ENCODE data around the gene NUDCD3.
A peak's percentile ranks its signal among the peaks of the same experiment; 100 is the strongest.

The NUDCD3 gene

DNA sequence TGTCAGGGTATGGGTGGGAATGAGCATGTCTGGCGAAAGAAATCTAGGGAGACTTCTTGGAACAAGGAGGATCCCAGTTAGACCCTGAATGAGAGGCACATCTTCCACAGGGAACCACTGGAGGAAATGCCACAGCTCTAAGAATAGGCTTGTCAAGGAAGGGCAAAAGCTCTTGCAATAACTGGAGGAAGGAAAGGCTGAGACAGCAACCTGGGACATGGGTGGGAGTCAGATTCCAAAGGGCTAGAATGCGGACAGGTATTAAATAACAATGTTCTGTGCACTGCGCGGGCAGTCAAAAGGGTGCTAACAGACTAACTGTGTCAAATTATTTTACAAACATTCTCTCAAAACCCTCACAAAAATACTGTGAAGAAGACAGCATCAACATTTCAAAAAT lies 4.5 kb downstream of the NUDCD3 start:
- H3K27ac ChIP-seq = no peak overlapping the region
- ChIA-PET POLR2A (ENCODE audit: low non-redundant PET) (no interaction called here), CTCF (interaction anchor here (1.6 kb wide), 1 partner anchor 80 kb away, joined by 8 read pairs; no protein-coding TSS in a partner anchor)
- TF ChIP-seq, protein P1, sequence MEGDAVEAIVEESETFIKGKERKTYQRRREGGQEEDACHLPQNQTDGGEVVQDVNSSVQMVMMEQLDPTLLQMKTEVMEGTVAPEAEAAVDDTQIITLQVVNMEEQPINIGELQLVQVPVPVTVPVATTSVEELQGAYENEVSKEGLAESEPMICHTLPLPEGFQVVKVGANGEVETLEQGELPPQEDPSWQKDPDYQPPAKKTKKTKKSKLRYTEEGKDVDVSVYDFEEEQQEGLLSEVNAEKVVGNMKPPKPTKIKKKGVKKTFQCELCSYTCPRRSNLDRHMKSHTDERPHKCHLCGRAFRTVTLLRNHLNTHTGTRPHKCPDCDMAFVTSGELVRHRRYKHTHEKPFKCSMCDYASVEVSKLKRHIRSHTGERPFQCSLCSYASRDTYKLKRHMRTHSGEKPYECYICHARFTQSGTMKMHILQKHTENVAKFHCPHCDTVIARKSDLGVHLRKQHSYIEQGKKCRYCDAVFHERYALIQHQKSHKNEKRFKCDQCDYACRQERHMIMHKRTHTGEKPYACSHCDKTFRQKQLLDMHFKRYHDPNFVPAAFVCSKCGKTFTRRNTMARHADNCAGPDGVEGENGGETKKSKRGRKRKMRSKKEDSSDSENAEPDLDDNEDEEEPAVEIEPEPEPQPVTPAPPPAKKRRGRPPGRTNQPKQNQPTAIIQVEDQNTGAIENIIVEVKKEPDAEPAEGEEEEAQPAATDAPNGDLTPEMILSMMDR (conservative IDR thresholded peaks at IDR 0.05; ENCODE audit: low read depth) = no peak
- no peak for DNase-seq (ENCODE audit: low spot score)

GRCh38 chr7:44484482-44485313 lies 5.8 kb downstream of the NUDCD3 start:
- H3K27ac ChIP-seq = no peak overlapping the region
- ChIA-PET POLR2A (ENCODE audit: low non-redundant PET) (no interaction called here), CTCF (interaction anchor here (1.6 kb wide), 1 partner anchor 81 kb away, joined by 8 read pairs; no protein-coding TSS in a partner anchor)
- TF ChIP-seq, protein P1 (conservative IDR thresholded peaks at IDR 0.05; ENCODE audit: low read depth) = no peak
- DNase-seq (ENCODE audit: low spot score) = no peak

- ChIA-PET CTCF (interaction anchor here (0.7 kb wide), 1 partner anchor 83 kb away, joined by 6 read pairs; no protein-coding TSS in a partner anchor), POLR2A (ENCODE audit: low non-redundant PET) (no interaction called here)
- H3K27ac ChIP-seq = no peak overlapping the region
- DNase-seq (ENCODE audit: low spot score) = no peak
- TF ChIP-seq, protein P1 (conservative IDR thresholded peaks at IDR 0.05; ENCODE audit: low read depth) = no peak
These were observed 7.7 kb downstream of the NUDCD3 start for GRCh38 chr7:44482502-44483485.

GRCh38 chr7:44477938-44478337 lies 12.5 kb downstream of the NUDCD3 start:
- TF ChIP-seq, protein P1 (conservative IDR thresholded peaks at IDR 0.05; ENCODE audit: low read depth) = no peak
- DNase-seq (ENCODE audit: low spot score) = no peak
- peak overlapping the region; percentile 22 for H3K27ac ChIP-seq
- POLR2A ChIA-PET (ENCODE audit: low non-redundant PET) = no interaction called here
- CTCF ChIA-PET = interaction anchor here (0.6 to 1.1 kb wide), 5 partner anchors 12 to 306 kb away, joined by 3 to 10 read pairs (median 4); no protein-coding TSS in a partner anchor

DNA sequence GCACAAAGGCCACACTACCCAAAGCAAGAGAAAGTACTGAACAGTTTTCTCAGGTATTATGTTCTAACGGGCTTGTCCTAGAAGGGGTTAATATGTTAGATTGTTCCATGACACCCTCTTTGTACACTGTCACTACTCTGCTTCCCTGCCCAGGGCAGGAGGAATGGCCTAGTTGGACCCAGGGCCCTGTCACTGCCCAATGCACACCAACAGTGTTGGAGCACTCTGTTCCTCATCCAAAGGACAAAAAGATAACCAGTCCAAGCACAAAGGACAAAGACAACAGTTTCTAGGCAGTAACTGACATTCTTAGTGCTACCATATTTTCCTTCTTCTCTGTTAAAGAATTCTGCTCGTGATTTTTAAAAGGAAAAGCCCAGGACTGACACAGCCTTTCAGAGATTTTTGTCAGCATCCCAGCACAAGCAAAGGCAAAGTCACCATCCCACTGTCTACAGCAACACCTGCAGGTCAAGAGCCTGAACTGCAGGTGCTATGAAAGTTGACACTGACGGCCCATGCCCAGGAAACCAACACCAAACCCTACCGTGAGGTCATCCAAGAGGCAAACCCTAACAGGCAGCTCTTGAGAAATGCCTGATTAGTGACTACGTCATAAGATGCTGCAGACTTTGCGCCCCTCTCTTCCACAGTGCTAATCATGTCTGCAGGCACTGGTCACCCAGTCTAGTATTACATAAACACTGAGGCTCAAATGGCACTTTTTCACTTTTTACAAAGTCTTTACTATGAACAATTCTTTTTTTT lies 13.2 kb downstream of the NUDCD3 start:
- CTCF ChIA-PET = interaction anchor here (0.6 to 1.1 kb wide), 5 partner anchors 12 to 305 kb away, joined by 3 to 10 read pairs (median 4); no protein-coding TSS in a partner anchor
- DNase-seq (ENCODE audit: low spot score) = peak; percentile 92
- POLR2A ChIA-PET (ENCODE audit: low non-redundant PET) = no interaction called here
- peak overlapping the region; percentile 22 for H3K27ac ChIP-seq
- TF ChIP-seq, protein P1 (conservative IDR thresholded peaks at IDR 0.05; ENCODE audit: low read depth) = peak; percentile 95

Data from RWPE1 (cell line).